HFFc6 (cell line): ENCODE data around the gene ANGPT4. TPM values are rescaled to one million over a fixed set of nuclear protein-coding genes. Genes with fewer than 3 reads are reported as not detected.

ENCODE experiments used
- DNase-seq: peaks from one replicate; pipeline ENCODE4 v3.0.0-alpha.2; 2018
- H3K27ac Mint-ChIP-seq: 2 replicates; pipeline ENCODE4 v1.8.0; 2020; ENCODE audit warnings: mild to moderate bottlenecking, mixed read lengths
- H3K27me3 Mint-ChIP-seq: 2 replicates; pipeline ENCODE4 v1.8.0; 2021; ENCODE audit warnings: mild to moderate bottlenecking, moderate library complexity, mixed read lengths; ENCODE audit not compliant: insufficient read depth
- H3K36me3 Mint-ChIP-seq: 2 replicates; pipeline ENCODE4 v1.8.0; 2021; ENCODE audit warnings: low read depth, mixed read lengths
- H3K4me1 Mint-ChIP-seq: 2 replicates; pipeline ENCODE4 v1.8.0; 2020; ENCODE audit warnings: low read depth, mixed read lengths
- H3K4me3 Mint-ChIP-seq: 2 replicates; pipeline ENCODE4 v1.8.0; 2020; ENCODE audit warnings: mild to moderate bottlenecking, moderate library complexity, mixed read lengths
- H3K9me3 Mint-ChIP-seq: 2 replicates; pipeline ENCODE4 v1.8.0; 2020; ENCODE audit warnings: mild to moderate bottlenecking, mixed read lengths
- total RNA-seq, 6 experiments: library from RNA; stranded (reverse); fragmentation: NEBNext Ultra II Directional; extraction: Animal tissue kit (Norgen Biotek cat#: 25700); gene quantifications; 2 replicates in 1 of 6; 3 replicates in 5 of 6; pipeline ENCODE4 v1.2.3, GENCODE V29; 2021
- TF ChIP-seq, protein P1 (sequence below): fragments of 200-600 bp; sonication (generic); IDR thresholded peaks from 2 replicates; pipeline ENCODE4 v1.5.0; 2021; ENCODE audit warnings: antibody characterized with exemption, mild to moderate bottlenecking

The ANGPT4 gene
- total RNA-seq, 6 experiments from 2014 or later = not detected

DNA sequence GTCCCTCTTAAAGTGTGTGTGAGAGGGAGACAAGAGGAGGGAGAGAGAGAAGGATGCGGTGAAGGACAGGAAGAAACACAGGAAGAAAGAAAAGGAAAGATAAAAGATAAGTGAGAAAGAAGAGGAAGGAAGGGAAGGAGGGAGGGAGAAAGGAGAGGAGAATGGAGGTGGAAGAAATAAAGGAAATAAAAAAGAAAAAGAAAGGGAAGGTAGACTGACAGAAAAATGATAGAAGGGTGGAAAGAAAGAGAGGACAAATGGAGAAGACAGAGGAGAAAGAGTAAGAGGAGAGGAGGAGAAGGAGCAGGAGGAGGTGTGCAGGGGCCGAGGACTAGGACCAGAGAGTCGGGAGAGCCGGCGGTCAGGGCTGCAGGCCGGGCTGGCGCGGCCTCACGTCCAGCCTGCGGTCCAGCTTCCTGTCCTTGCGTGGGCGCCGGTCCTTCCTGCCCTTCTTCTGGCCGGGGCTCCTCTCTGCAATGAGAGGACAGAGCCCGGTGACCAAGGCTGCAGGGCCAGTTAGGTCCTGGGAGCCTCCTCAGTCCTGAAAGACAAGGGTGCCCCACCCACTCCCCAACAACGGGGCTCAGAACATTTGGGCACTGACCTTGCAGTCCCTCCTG is 44.0 kb upstream of the ANGPT4 start:
- Mint-ChIP-seq H3K27ac (no peak overlapping the region), H3K4me3 (no peak overlapping the region), H3K36me3 (no peaks in the 10 kb centered on the region), H3K27me3 (peaks cover 31% of the 10 kb centered on the region), H3K9me3 (no peaks in the 10 kb centered on the region), H3K4me1 (no peaks in the 10 kb centered on the region)
- no peak for DNase-seq
- TF ChIP-seq, protein P1, sequence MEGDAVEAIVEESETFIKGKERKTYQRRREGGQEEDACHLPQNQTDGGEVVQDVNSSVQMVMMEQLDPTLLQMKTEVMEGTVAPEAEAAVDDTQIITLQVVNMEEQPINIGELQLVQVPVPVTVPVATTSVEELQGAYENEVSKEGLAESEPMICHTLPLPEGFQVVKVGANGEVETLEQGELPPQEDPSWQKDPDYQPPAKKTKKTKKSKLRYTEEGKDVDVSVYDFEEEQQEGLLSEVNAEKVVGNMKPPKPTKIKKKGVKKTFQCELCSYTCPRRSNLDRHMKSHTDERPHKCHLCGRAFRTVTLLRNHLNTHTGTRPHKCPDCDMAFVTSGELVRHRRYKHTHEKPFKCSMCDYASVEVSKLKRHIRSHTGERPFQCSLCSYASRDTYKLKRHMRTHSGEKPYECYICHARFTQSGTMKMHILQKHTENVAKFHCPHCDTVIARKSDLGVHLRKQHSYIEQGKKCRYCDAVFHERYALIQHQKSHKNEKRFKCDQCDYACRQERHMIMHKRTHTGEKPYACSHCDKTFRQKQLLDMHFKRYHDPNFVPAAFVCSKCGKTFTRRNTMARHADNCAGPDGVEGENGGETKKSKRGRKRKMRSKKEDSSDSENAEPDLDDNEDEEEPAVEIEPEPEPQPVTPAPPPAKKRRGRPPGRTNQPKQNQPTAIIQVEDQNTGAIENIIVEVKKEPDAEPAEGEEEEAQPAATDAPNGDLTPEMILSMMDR = no peak

DNA sequence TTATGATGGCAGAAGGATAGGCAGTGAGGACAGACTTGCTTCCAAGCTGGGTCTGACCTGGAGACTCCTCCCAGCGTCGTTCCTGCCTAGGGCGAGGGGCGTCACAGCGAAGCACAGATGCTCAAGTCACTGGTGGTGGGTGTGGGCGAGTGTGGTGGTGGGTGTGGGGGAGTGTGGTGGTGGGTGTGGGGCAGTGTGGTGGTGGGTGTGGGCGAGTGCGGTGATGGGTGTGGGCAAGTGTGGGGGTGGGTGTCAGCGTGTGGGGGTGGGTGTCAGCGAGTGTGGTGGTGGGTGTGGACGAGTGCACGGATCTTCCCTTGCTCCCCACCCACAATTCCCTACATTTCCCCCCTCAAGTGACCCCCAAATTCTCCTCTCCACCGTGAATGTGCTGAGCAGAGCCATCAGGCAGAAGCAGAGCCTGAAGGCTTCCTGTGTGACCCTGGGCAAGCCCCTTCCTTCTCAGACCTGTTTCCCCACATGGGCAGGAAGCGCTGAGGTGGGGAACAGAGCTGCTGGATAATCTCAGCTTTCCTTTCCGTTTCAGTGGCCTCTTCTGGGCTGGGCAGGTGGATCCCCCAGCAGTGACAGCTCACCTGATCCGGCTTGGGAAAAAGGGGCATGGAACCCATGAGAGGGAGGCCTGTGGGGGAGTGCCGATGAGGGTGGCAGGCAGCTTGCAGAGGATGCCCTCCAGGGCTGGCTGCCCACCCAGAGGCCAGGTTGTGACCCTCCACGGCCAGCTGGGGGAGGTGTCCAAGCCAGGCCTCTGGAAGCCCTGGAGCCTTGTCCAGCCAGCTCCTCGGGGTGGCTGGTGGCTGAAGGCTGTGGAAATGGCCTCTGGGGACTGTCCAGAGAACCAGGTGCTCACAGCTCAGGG is 43.0 kb upstream of the ANGPT4 start:
- Mint-ChIP-seq H3K27me3 (peaks cover 32% of the 10 kb centered on the region), H3K4me3 (no peak overlapping the region)
- TF ChIP-seq, protein P1 = no peak

DNA sequence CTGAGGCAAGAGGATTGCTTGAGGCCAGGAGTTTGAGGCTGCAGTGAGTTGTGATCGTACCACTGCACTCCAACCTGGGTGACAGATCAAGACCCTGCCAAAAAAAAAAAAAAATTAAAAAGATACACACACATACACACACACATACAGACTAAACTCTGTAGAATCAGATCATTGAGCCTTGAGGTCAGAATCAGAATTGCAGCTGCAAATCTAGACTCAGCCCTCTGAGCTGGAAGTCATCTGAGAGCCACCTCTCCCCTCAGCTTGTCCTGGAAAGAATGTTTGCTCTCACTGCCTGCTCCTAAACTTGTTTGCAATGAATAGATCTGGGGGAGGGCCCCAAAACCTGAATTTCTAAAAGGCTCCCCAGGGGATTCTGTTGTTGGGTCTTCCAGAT is 41.4 kb upstream of the ANGPT4 start:
- TF ChIP-seq, protein P1 = peak; percentile 46
- DNase-seq = peak; percentile 19
- Mint-ChIP-seq H3K9me3 (no peaks in the 10 kb centered on the region), H3K4me1 (no peaks in the 10 kb centered on the region), H3K27ac (no peak overlapping the region), H3K36me3 (no peaks in the 10 kb centered on the region), H3K4me3 (no peak overlapping the region), H3K27me3 (peaks cover 32% of the 10 kb centered on the region)

More for the DNA sequence above, 43.0 kb upstream of the ANGPT4 start:
- Mint-ChIP-seq H3K36me3 (no peaks in the 10 kb centered on the region), H3K4me1 (no peaks in the 10 kb centered on the region), H3K27ac (no peak overlapping the region), H3K9me3 (no peaks in the 10 kb centered on the region)
- DNase-seq = no peak

DNA sequence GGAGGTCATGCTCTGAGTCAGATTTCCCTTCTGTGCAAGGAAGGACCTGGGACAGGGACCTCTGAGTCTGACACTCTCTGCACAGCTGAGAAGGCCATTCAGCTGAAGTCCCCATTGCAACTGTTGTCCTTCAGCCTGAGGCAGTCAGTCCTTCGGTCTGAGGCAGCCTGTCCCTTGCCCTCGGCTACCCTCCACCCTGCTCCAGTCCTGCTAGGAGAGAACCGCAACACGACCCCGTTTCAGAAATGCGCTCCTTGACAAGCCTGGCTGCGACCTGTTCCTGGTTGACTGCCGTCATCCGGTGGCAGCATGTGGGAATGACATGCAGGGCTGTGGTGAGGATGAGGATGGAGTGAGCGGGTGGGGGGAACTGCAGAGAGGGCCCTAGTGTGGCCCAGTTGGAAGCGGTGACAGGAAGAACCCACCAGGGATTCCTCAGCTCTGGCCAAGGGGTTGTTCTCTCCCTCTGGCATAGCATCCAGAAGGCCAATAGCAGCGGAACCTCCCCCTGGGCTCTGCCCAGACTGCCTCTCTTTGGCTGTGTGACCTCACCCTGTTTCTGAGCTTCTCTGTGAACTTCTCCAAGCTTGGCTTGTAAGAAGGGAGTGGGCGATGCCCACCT is 40.3 kb upstream of the ANGPT4 start:
- Mint-ChIP-seq H3K36me3 (no peaks in the 10 kb centered on the region), H3K27ac (no peak overlapping the region), H3K27me3 (peaks cover 35% of the 10 kb centered on the region), H3K4me3 (no peak overlapping the region), H3K9me3 (no peaks in the 10 kb centered on the region), H3K4me1 (no peaks in the 10 kb centered on the region)
- DNase-seq = peak; percentile 25
- TF ChIP-seq, protein P1 = peak; percentile 100

DNA sequence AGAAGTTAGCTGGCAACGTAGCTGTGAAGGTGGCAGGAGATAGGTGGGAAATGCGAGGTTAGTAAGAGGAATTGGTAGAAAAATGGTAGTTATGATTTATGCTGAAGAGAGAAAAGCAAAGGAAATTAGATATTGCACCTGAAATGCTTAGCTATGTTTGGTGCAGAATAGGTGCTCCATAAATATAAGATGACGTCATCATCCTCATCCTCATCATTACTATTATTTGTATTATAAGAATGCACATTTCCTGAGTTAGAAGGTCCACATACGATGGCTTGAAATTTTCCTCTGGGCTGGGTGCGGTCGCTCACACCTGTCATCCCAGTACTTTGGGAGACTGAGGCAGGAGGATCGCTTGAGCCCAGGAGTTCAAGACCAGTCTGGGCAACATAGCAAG is 39.5 kb upstream of the ANGPT4 start:
- H3K27ac Mint-ChIP-seq = no peak overlapping the region
- TF ChIP-seq, protein P1 = no peak
- H3K36me3 Mint-ChIP-seq = no peaks in the 10 kb centered on the region
- H3K27me3 Mint-ChIP-seq = peaks cover 30% of the 10 kb centered on the region
- no peaks in the 10 kb centered on the region for H3K9me3 Mint-ChIP-seq
- H3K4me1 Mint-ChIP-seq = no peaks in the 10 kb centered on the region
- DNase-seq = no peak
- no peak overlapping the region for H3K4me3 Mint-ChIP-seq
